COLO668 (cell line): Measurements from ENCODE around the gene ZRSR2.
"Not testable (repeated sequence)": the region's sequence is repeated elsewhere in the genome, so short reads cannot be mapped to it uniquely, and the experiment has no call there.

Experiments used
- DNase-seq: peaks from one replicate; lab custom pipeline; 2025; ENCODE audit not compliant: unreplicated experiment; lab: John Stamatoyannopoulos, UW

Gene ZRSR2

DNA sequence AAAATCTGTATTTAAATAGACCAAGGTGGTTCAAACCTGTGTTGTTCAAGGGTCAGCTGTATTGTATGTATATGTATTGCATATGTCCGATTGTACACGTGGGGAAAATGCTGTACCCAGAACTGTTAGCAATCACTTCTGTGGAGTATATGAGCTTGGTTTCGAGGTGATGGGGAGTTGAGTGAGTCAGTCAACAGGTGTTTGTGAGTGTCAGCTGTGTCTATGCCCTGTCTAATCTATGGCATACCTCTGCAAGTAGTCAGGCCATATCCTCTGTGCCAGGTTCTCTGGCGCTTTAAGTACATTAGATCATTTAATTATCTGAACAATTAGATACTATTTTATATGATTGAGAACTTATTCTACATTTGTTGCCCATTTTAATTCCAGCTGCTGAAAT is 7.4 kb downstream of the ZRSR2 start:
- no peak for DNase-seq

DNA sequence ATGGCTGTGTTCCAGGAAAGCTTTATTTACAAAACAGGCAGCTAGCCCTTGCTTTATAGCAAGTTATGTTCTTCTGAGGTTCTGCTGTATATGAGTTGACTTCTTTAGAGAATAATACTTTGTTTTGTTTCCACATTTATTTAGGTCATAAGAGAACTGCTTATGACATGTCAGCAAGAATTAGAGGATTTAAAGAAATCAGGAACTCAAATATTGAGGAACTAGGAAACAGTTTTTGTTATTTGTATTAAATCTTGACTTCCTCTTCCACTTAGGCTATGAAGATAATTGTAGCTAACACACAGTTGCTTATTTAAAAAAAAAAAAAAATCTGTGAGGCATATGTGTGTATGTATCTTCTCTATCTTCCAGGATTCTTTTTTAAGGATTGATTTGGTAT is 14.3 kb downstream of the ZRSR2 start:
- DNase-seq, result no peak

DNA sequence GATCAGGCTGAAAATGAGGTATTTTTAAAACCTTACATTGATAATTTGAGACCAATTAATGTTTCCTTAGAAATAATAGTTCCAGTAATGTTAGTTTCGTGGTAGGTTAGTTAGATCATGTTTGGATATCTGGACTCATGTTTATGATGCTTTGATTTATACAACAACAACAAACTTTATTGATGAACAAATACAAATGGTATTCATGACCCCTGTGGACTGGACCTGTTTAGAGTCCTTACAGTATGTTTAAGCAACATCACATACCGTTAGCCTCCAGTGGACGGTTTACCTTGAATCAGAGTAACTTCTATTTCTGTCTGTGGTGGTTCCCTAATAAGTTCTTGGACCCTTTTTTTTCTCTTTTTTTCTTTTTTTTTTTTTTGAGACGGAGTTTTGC is 18.0 kb downstream of the ZRSR2 start:
- no peak for DNase-seq

DNA sequence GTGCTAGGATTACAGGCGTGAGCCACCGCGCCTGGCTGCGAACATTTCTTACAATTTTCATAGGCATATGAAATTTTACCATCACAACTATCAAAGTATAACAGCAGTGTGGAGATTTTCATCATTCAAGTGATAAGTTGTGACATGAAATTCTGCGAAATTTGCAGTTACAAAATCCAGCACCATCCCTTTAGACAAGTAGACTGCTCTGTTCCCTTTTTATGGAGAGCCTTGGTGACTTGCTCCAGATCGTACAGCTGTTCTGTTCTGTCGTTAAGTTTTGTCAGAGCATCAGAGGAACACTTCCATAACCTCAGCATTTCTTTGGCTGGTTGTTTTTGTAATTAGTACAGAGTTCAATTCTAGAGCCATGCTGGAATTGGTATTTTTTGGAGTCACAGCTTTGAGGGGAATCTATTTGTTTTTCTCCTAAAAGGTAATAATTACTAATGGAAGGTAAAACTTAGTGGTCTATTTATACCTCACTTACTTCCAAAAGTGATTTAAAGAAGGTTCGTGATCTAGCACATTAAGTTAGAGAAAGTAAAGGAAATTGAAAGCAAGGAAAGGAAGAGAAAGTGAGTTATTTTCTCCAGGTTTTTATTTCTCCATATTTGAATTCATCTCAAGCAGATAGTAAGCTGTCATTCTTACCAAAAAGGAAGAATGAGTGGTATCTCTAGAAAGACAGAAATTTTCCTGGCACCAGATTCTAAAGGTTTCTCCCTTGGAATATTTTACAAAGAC is 22.1 kb downstream of the ZRSR2 start:
- no peak for DNase-seq

DNA sequence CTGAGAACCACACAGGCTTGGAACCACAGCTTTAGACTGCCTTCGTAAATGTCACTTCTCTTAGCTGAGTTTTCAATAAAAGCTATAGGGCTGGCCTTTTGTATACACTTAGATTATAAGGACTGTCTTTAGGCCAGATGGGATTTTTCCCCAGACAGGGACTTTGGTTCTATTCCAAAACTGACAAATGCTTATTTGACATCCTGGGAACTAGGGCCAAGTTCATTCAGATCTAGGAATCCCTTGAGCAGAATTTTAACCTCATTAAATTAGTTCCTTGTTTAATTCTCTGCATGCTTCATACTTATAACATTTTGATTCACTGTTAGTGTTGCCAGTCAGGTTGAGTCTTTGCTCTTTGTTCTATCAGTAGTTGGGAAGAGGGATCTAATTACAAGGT is 23.1 kb downstream of the ZRSR2 start:
- no peak for DNase-seq

DNA sequence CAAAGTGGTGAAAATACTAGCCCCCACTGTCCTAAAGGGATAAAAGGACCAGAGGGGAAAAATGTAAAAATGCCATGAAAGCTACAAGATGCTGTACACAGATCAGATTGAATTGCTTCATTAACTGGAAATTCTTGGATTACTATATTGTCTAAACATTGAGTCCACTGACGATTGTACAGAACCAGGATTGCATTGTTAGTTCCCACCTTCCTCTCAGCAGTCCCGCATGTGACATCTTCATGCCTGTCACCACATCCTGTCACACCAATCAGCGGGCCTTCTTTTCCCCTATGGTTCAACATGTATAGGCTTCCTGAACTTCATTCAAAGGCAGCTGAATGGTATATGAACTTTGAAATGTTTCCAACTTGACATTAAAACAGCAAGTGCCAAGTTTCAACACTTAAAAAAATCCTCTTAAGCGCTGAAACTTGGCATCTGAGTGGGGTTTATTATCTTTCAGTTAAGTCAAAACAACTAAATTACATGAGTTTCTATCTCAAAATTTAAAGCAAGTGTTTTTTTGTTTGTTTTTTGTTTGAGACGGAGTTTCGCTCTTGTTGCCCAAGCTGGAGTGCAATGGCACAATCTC is 24.6 kb downstream of the ZRSR2 start:
- no peak for DNase-seq

DNA sequence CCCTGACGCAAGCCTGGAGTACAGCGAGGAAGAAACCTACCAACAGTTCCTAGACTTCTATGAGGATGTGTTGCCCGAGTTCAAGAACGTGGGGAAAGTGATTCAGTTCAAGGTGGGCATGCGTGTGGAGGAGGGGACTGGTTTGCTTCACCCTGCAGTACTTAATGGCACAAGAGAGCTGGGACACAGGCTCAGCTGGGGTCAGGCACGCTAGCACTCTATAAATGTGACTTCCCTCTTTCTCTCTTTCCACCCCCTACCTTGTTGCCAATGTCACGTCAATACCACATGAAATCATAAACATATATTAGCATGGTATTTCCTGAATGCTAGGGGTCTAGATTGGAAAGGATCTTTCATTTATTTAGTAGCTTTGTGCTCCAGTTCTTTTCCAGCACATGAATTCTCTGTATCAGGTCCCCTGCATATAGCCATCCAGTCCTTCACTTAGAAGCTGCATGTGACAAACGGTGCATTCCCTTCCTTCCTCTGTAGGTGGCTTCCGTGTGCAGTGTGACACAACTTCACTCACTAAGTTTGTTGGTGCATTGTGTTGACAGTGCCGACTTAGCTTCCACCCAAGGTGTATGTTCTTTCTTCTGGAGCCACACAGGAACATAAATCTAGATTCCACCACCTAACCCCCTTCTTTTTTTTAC is 25.6 kb downstream of the ZRSR2 start:
- no peak for DNase-seq

DNA sequence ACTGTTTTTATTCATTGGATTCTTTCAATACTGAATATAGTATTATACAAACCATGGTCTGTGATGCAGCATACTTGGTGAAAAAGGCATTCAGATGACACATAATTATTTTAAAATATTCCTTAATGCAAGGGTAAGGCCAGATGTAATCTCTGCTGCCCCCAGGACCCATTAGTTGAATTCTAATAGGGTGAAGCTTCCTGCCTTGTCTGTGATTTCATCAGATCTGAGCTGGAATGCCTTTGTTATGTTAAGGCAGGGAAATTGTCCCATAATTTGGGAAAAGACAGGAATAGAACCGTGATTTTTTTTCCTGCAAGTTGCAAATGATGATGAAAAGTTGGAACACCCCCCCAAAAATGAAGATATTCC is 26.1 kb downstream of the ZRSR2 start:
- no peak for DNase-seq

DNA sequence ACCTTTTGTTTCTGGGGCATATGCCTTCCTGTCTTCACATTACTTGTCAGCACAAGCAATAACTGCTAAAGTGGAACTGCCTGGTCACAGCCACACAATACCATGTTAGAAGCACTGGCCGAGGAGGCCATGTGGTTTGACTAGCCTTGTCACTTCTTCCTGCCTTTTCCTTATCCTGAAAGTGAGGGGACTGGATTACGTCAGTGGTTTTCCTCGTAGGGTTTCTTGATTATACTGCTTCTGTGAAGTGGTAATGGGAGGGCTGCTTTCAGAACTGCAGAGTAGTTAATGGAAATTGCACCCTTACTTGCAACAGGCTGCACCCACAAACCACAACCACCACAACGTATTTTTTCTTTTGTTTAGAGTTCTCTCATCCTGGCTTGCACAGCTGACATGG is 26.6 kb downstream of the ZRSR2 start:
- no peak for DNase-seq

DNA sequence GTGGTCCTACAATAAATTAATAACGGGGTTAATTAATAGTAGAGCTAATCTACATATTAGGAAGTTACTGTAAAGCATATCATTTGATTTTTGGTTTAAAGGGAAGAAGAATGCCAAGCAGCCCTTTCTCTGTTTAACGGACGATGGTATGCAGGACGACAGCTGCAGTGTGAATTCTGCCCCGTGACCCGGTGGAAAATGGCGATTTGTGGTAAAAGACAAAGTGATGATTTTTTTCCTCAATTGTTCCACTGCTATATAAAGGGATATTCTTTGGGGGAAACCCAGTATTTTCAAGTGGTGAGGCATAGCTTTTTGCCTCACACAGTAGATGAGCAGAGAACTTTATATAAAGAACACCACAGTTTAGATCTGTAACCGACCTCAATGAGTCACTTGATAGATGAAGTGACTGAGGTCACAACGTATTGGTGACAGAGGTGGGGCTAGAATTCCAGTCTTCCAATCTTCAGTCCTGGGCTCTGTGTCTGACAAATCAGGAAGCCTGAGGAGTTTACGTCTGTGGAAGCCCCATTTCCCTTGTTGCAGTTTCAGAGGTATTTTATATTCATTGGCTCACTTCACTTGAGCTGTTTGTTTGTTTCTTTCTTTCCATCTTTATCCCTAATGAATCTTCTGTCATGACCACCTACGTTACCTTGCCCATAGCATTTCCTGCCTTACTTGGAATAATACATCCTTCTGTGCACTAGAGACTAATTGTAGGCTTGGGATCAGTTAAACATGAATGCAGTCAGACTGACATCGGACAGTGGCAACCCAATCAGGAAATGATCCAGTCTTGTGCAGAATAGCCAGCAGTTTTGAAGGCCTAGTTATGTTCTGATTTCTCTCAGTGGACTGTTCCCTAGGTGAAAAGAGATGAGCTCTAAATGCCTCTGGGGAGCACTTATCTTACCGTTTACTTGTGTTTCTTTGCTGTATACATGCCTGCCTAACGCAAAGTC is 30.1 kb downstream of the ZRSR2 start:
- DNase-seq, result no peak

DNA sequence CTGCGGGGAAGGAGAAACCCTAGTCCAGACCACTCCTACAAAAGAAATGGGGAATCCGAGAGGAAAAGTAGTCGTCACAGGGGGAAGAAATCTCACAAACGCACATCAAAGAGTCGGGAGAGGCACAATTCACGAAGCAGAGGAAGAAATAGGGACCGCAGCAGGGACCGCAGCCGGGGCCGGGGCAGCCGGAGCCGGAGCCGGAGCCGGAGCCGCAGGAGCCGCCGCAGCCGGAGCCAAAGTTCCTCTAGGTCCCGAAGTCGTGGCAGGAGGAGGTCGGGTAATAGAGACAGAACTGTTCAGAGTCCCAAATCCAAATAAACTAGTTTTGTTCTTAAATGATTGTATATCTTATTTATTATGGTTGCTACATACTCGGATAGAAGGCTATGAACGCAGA is 32.6 kb downstream of the ZRSR2 start:
- DNase-seq, result no peak

DNA sequence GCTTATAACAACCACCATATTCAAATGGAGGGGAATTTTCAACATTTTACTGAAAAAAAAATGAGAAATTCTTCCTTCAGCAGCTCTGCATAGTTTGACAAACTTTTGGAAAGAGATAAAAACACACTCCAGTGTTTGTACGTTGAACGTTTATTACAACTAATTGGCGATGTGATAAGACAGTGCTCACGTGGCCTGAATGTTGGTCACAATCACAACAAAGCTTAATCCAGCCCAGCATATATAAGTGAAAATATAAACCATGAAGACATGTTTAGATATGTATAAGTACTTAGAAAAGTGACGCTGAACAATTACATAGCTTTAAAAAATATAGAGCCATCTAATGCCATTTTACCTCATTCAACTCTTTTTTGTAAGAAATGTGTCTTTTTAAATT is 35.7 kb downstream of the ZRSR2 start:
- no peak for DNase-seq

DNA sequence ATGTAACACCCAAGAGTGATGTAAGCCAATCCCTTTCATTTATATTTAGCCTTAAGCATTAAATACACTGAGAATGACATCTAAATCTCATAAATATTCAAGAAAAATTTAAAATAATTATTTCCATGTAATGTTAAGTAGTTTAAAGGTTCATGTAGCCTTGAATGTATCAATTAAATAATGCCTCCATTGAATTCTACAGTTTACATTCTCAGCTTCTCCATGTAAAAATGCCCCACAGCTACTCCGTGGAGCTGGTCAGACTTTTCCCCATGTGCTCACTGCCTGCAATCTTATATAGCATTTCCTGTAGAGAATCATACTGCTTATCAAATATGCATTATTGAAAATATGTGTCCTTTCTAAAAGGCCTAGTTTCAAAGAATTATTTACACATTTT is 38.9 kb downstream of the ZRSR2 start:
- no peak for DNase-seq

DNA sequence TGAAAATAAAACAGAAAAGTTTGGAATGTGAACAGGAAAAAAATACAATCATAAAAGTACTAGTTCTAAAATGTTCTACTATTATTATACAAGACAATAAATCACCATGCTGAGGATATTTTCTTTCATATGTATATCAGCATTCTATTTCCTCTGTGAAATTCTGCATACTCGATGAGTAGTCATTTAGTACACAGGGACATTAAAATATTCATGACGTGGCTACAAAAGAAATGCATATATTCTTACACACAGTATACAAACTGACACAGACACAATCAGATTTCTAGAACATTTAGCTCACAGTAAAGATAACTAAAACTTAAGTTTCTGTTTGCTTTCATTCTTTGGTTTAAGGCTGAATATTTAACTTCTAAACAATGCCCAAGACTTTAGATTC is 41.1 kb downstream of the ZRSR2 start:
- not testable (repeated sequence) for DNase-seq

DNA sequence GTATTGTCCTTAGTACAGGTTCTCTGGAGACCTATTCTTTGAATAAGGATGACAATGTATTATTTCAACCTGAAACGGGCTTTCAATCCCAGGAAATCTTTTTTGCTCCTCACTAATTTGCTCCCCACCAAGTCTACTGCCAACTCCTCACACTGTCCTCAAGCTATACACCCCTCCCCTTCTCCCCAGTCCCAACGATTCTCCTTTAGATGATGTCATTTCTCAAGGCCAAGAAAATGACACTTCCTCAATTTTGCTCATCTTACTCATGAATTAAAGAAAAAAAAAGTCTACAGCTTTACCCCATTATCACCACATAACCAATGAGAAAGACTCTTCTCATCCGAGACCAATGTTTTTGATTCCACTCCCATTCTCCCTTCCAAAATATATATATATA is 43.8 kb downstream of the ZRSR2 start:
- DNase-seq, result no peak

DNA sequence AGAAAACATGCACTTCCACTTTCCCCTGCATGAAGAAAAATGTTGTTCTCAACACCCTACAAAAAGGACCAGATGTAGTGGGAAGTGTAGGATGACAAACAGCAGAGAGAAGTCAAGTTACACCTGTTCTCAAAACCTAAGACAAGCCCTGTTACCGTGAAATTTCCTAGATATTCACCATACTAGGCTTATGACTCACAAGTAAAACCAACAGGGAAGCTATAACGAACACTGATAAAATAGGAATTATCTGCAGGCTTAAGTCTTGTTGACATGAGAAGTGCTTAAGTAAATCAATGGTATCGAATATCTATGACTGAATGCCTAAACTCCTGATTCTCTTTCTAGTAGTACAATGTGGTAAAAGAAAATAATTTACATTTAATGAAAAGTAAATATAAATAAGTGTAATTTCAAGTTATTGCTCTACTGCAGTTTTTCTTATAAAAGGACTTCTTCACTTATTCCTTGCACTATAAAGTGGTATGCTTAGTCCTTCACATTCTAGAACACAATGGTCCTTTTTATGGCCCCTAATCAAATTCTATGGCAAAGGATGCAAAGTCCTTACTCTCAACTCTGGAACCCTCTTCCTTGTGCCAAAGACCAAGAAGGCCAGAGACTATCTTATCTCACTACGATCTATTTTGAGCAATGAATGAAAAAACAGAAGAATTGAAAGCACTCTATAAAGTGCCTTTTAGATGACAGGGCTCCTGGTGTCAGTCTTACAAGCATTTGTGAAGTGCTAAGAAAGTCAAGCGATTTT is 44.7 kb downstream of the ZRSR2 start:
- DNase-seq, result no peak

DNA sequence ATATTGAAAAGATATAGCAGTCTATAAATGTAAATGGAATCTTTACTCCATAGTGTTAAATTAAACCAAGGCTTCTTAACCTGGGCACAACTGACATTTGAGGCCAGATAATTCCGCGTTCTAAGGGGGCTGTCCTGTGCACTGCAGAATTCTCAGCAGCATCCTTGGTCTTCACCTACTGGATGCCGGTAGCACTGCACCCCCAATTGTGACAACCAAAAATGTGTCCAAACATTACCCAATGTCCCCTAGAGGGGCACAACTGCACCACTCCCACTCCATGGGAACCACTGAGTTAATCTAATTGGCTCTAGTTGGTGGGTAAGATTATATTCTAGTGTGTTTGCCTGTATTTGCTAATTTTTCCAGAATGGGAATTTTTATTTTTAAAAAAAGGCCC is 47.7 kb downstream of the ZRSR2 start:
- no peak for DNase-seq

DNA sequence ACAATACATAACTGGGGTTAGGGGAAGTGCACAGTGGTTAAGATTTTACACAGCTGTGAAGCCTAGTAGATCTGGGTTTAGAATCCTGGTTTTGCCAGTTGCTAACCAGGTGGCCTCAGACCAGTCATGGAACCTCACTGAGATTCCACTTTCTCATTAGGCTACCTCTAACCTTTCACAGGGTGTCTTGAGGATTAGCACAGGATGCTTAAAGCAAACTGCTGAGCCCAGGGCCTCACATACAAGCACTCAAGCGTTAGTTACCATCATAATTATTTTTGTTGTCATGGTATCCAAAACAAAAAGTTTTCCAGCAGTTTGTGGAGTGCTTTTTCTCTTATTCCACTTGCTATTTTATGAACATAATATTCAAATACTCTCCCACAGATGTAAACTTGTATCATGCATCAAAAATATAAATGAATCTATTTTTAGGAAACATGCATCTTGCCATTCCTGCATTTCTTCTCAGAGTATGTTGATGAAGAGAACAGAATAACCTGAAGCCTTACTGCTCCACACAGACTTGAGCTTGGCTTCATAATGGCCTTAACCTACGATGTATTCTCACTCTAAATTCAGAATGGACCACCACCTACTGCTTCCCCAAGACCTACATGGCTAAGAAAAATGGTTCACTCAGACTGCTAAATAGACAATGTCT is 51.7 kb downstream of the ZRSR2 start:
- no peak for DNase-seq

DNA sequence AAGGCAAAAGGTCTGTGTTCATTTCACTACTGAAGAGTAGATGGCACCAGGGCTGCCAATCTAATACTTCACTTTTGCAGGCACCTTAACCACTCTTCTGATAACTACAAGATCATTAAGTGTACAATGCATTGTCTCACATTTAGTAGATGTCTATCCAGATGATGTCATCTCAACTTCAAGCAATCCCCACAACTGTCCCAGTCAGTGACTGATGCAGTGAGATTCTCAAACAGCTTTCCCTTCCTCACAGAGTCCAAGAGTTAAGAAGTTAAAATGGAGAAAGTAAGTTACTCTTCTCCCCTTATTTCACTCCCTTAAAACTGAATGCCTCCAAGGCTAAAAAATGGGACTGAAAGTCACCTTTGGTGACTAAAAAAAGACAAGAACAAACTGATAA is 53.7 kb downstream of the ZRSR2 start:
- DNase-seq, result no peak

DNA sequence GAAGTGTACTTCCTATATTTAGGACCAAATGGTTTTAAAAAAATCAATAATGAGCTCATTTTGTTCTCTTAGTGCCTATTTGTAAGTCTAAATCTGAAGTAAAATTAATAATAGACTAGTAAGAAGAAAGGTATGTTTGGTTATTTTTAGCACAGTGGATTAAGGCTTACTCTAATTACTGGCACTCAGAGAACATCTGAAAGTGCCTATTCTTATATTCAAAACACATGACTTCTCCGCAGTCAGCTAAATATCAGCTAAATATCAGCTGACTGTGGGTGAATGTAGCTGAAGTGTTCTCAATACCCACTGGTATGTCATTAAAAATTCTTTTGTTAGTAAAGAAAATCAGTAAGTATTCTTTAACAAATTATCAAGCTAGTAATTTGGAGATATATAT is 58.3 kb downstream of the ZRSR2 start:
- DNase-seq, result no peak
